ENCODE data around the gene SOX18. TPM values are rescaled to one million over a fixed set of nuclear protein-coding genes. Genes with fewer than 3 reads are reported as not detected.
"Not testable (repeated sequence)": the region's sequence is repeated elsewhere in the genome, so short reads cannot be mapped to it uniquely, and the experiment has no call there.

The SOX18 gene
- 10 to 100 TPM in 7 of 10 donors, 1 to 10 TPM in 3; 7.0 to 16.8 (median 10.7) TPM for polyA plus RNA-seq (ENCODE audit: insufficient read length in 10 of 10)
- long read RNA-seq, donor 1, transcript SOX18-201 (2 exons, 1,864 nt): major isoform, 14 of 14 reads
- long read RNA-seq, donor 1, partial matches to known transcripts: 0 of 14 reads
- long read RNA-seq, donor 1, other reads (novel, unspliced or antisense): 0 of 14 reads
- long read RNA-seq, donor 2, transcript SOX18-201 (2 exons, 1,864 nt): major isoform, 6 of 6 reads
- long read RNA-seq, donor 2, partial matches to known transcripts: 0 of 6 reads
- long read RNA-seq, donor 2, other reads (novel, unspliced or antisense): 0 of 6 reads
- long read RNA-seq, donor 3: 0 reads
- long read RNA-seq, donor 4, transcript SOX18-201 (2 exons, 1,864 nt): major isoform, 6 of 6 reads
- long read RNA-seq, donor 4, partial matches to known transcripts: 0 of 6 reads
- long read RNA-seq, donor 4, other reads (novel, unspliced or antisense): 0 of 6 reads
- long read RNA-seq, donor 5, transcript SOX18-201 (2 exons, 1,864 nt): major isoform, 14 of 14 reads
- long read RNA-seq, donor 5, partial matches to known transcripts: 0 of 14 reads
- long read RNA-seq, donor 5, other reads (novel, unspliced or antisense): 0 of 14 reads
- long read RNA-seq, donor 6, transcript SOX18-201 (2 exons, 1,864 nt): major isoform, 13 of 13 reads
- long read RNA-seq, donor 6, partial matches to known transcripts: 0 of 13 reads
- long read RNA-seq, donor 6, other reads (novel, unspliced or antisense): 0 of 13 reads
- long read RNA-seq, donor 7, transcript SOX18-201 (2 exons, 1,864 nt): major isoform, 5 of 5 reads
- long read RNA-seq, donor 7, partial matches to known transcripts: 0 of 5 reads
- long read RNA-seq, donor 7, other reads (novel, unspliced or antisense): 0 of 5 reads
- long read RNA-seq, donor 8, transcript SOX18-201 (2 exons, 1,864 nt): major isoform, 6 of 6 reads
- long read RNA-seq, donor 8, partial matches to known transcripts: 0 of 6 reads
- long read RNA-seq, donor 8, other reads (novel, unspliced or antisense): 0 of 6 reads
- long read RNA-seq, donor 9, transcript SOX18-201 (2 exons, 1,864 nt): major isoform, 5 of 5 reads
- long read RNA-seq, donor 9, partial matches to known transcripts: 0 of 5 reads
- long read RNA-seq, donor 9, other reads (novel, unspliced or antisense): 0 of 5 reads

DNA sequence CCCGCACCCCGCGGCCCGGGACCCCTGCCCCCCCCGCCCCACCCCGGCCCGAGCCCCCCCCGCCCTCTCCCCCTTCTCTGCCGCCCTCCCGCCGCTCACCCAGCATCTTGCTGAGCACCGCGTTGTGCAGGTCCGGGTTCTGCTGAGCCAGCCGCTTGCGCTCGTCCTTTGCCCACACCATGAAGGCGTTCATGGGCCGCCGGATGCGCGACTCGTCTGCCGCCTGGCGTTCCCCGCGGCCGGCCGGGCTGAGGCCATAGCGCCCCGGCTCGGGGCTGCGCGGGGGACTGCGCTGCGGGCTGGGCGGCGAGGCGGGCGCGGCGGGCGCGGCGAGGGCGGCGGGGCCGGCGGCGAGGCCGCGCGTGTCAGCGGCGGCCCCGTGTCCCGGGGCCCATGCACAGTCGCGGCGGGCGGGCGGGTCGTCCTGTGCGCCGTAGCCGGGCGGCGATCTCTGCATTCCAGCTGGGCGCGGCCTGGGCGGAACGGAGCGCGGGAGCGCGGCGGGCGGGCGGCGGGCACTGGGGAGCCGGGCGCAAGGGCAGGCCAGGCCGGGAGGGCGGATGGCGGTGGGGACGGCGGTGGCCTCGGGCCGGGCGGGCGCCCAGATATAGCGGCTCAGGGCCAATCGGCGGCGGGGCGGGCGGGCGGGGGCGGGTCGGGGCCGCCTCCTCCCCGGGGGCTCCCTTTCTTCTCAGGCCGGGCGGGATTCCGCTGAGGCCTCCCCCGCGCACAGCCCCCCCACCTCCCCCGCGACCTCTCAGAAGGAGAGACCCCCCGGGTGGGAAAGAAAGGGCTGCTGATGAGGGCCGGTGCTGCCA lies at the start of gene SOX18:
TSS of gene SOX18 (minus strand) at position 580 of the 818 bp plus-strand sequence. CDS start at position 457, 123 bp downstream.
- no peak for DNase-seq

DNA sequence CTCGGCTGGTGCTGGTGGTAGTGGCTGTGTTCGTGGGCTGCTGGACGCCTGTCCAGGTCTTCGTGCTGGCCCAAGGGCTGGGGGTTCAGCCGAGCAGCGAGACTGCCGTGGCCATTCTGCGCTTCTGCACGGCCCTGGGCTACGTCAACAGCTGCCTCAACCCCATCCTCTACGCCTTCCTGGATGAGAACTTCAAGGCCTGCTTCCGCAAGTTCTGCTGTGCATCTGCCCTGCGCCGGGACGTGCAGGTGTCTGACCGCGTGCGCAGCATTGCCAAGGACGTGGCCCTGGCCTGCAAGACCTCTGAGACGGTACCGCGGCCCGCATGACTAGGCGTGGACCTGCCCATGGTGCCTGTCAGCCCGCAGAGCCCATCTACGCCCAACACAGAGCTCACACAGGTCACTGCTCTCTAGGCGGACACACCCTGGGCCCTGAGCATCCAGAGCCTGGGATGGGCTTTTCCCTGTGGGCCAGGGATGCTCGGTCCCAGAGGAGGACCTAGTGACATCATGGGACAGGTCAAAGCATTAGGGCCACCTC lies 49.1 kb upstream of the SOX18 start:
- DNase-seq: no peak

- no peak for DNase-seq
Measured at GRCh38 chr20:64096535-64096934, 47.1 kb upstream of the SOX18 start.

GRCh38 chr20:64095927-64096326 lies 46.5 kb upstream of the SOX18 start:
- no peak for DNase-seq

DNA sequence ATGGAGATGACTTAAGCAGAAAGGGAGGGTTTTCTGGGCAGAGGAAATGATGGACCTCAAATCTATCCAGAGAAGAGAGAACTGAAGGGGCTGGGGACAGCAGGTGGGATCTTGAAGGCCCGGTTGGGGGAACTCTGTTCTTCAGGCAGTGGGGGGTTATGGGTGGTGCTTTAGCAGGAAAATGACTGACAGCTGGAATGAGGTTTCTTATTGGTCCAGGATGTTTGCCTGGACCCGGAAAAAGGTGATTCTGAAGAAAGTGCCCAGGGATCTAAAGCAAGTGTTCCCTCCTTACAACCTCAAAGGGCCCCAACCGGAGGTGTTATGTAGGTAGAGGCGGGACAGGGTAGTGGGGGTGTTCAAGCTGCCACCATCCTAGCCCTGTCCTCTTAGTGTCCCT lies 46.0 kb upstream of the SOX18 start:
- no peak for DNase-seq

DNA sequence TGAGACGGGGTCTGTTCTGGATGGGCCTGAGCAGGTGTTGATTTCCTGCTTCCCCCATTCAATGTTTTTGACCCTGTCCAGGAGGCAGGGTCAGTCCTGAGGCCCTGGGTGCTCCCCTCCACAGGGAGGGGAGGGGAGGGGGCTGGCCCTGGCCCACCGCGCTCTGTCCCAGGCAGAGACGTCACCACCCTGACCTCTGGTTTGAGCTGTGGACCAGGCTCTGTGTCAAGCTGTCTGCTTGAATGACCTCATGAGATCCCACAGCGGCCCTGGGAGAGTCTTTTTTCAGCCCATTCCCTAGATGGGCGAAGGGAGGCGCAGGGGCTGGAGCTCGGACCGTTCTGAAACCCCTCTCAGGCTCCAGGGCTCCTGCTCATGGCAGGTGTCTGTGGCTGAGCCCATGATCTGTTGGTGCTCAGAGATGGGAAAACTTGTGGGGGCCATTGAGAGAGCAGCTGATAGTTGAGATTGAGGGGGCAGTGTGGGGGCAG lies 43.6 kb upstream of the SOX18 start:
- DNase-seq: no peak

- no peak for DNase-seq
Measured at GRCh38 chr20:64092258-64093012, 43.0 kb upstream of the SOX18 start.

DNA sequence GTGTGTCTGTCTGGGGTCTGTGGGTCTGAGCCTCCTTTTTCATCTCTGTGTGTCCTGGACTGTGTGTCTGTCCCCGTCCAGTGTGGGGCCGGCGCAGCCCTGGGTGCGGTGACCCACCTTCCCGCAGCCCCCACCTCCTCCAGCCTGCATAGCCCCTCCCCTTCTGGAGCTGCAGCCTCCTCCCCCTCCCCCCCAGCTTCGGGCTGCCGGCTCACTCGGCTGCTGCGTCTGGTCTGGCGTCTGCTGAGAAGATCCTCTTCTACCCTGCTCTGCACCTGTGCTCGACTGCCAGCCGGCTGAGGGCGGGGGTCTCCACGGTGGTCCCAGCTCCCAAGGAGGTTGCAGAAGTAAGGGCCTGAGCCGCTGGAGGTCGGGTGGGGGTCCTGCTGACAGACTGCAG lies 42.3 kb upstream of the SOX18 start:
- DNase-seq: no peak

GRCh38 chr20:64091340-64091739 lies 41.9 kb upstream of the SOX18 start:
- DNase-seq: no peak

DNA sequence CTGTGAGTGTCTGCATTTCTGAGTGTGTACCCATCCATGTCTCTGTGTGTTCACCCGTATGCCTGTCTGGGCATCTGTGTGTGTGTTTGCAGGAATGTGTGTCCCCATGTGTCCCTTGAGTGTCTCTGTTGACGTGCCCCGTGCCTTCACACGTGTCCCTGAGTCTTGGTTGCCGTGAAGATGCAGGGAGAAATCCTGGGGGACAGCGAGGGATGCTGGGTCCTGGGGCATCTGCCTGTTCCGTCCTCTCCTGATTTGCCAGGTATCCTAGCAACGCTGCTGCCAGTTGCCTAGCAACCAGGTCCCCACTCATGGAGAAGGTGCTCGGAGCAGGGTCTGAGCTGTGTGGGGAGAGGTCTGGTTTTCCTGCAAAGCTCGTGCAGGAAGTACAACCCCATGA lies 40.7 kb upstream of the SOX18 start:
- no peak for DNase-seq

GRCh38 chr20:64088586-64088985 lies 39.1 kb upstream of the SOX18 start:
- not testable (repeated sequence) for DNase-seq

GRCh38 chr20:64087226-64087825 lies 37.9 kb upstream of the SOX18 start:
- not testable (repeated sequence) for DNase-seq

DNA sequence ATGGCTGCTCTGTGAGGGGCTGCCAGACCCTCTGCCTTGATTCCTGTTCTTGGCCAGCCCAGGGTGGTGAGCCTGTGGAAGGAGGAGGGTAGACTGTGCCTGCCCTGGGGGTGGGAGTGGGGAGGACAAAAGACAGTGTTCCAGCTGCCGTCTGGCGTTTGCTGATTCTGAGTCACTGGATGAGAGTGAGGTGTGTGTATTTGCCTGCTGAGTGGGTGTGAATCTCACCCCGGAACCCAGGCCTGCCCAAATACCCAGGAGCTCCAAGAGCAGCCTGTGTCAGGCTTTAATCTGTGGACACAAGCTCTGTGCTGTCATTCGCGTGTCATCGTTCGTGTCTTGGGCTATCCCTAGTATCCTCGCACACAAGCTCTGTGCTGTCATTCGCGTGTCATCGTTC lies 37.4 kb upstream of the SOX18 start:
- no peak for DNase-seq

GRCh38 chr20:64084685-64085152 lies 35.3 kb upstream of the SOX18 start:
- no peak for DNase-seq

- DNase-seq: no peak
Measured at GRCh38 chr20:64083804-64084684, 34.6 kb upstream of the SOX18 start, which contains the start of gene LKAAEAR1. TSS of gene LKAAEAR1 (minus strand) at chr20:64084398. CDS start at chr20:64084219, 179 bp downstream.

GRCh38 chr20:64083378-64083803 lies 34.0 kb upstream of the SOX18 start:
- DNase-seq: peak; percentile 54 to 88 (median 76)

DNA sequence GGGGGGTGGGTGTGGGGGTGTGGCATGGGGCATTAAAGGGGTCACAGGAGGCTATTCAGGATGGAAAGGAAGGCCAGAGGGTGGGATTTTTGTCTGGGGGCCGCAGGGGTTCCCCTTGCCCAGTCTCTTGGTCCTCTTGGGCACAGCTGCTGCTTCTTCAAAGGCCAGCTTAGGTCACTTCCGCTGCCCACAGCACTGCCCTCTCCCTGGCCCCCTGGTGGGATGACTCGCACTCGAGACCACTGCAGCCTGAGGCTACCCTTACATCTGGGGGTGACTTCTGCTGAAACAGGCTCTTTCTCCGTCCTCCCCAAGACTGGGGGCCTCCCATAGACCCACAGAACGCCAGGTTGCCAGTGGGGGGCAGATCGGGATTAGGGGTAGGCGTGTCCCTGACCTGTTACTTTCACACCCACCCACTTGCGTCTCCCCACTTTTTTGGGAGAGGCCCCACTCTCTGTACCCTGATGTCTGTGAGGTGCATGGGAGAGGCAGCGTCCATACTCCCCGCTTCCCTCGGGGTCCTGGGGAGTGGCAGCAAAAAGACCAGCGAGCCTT lies 33.5 kb upstream of the SOX18 start:
- no peak for DNase-seq
